ENCODE data around the gene ELAVL1. TPM values are rescaled to one million over a fixed set of nuclear protein-coding genes. Genes with fewer than 3 reads are reported as not detected.

The ELAVL1 gene
- total RNA-seq, 1 donor from 2014 or later = 116 TPM

DNA sequence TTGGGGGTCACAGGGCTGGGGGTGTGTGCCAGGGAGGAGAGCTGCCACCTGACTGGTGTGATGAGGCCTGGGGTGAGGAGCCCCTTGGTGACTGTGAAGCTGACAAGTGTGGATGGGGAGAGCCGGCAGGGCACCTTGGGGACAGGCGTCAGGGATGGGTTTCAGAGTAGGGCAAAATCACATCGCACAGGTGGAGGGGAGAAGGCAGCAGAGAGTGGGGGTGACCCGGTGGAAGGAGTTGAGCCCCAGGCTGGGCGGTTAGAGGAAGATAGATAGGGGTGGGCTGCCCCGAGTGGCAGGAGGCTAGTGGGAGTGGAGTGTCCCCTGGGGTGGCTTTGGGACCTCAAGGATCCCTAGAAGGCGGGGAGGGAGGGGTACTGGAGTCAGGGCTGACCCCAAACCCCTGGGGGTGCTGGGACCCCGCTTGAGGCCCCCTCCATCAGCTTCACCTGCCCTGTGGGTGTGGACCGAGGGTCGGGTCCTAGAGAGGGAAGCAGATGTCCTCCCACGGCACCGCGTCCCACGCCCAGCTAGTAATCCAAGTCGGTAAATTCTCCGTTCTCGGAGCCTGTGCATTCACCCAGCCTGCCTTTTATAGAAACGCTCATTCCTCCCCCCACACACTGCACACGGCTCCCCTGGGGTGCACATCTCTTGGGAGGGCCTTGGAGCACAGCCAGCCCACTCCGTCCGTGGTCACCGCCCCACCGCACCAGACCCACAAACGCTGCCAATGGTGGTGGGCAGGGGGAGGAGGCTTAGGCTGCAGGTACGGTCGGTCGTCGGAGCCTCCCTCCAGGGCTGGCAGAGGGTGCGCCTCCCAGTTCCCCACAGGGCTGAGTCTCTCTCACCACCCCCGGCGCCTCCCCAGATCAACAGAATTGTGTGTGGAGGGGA lies 81.9 kb downstream of the ELAVL1 start:
- Mint-ChIP-seq H3K36me3 (no peaks in the 10 kb centered on the region), H3K27me3 (ENCODE audit: low read depth) (peaks cover 7% of the 10 kb centered on the region), H3K4me1 (peaks cover 36% of the 10 kb centered on the region), H3K27ac (no peak overlapping the region), H3K4me3 (peak overlapping the region; percentile 20), H3K9me3 (no peaks in the 10 kb centered on the region)
- DNase-seq (ENCODE audit: low spot score in 2 of 2, unreplicated experiment in 2 of 2) = peak in 1 of 2 experiments; percentile 24
- TF ChIP-seq, protein P1, sequence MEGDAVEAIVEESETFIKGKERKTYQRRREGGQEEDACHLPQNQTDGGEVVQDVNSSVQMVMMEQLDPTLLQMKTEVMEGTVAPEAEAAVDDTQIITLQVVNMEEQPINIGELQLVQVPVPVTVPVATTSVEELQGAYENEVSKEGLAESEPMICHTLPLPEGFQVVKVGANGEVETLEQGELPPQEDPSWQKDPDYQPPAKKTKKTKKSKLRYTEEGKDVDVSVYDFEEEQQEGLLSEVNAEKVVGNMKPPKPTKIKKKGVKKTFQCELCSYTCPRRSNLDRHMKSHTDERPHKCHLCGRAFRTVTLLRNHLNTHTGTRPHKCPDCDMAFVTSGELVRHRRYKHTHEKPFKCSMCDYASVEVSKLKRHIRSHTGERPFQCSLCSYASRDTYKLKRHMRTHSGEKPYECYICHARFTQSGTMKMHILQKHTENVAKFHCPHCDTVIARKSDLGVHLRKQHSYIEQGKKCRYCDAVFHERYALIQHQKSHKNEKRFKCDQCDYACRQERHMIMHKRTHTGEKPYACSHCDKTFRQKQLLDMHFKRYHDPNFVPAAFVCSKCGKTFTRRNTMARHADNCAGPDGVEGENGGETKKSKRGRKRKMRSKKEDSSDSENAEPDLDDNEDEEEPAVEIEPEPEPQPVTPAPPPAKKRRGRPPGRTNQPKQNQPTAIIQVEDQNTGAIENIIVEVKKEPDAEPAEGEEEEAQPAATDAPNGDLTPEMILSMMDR (IDR thresholded peaks at IDR 0.05; ENCODE audit: unreplicated experiment) = no peak

DNA sequence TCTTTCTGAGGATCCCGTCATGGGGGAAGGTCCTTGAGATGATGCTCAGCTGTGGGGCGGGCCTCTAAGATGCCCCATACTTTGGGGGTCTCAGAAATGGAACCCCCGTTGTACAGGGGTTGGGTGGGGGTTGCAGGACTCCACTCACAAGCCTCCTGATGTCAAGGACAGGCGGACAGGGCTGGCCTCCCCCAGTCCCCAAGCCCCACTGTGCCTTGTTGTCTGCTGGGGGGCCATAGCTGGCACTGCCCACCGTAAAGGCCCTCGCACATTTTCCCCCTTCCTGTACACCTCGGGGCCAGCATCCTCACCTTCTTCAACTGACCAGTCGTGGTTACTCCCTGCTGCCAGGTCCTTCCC lies 82.6 kb downstream of the ELAVL1 start:
- Mint-ChIP-seq H3K4me3 (no peak overlapping the region), H3K27me3 (ENCODE audit: low read depth) (peaks cover 14% of the 10 kb centered on the region), H3K9me3 (no peaks in the 10 kb centered on the region), H3K36me3 (no peaks in the 10 kb centered on the region), H3K4me1 (peaks cover 32% of the 10 kb centered on the region), H3K27ac (no peak overlapping the region)
- peak in 1 of 2 experiments; percentile 16 for DNase-seq (ENCODE audit: low spot score in 2 of 2, unreplicated experiment in 2 of 2)
- TF ChIP-seq, protein P1 (IDR thresholded peaks at IDR 0.05; ENCODE audit: unreplicated experiment) = no peak

DNA sequence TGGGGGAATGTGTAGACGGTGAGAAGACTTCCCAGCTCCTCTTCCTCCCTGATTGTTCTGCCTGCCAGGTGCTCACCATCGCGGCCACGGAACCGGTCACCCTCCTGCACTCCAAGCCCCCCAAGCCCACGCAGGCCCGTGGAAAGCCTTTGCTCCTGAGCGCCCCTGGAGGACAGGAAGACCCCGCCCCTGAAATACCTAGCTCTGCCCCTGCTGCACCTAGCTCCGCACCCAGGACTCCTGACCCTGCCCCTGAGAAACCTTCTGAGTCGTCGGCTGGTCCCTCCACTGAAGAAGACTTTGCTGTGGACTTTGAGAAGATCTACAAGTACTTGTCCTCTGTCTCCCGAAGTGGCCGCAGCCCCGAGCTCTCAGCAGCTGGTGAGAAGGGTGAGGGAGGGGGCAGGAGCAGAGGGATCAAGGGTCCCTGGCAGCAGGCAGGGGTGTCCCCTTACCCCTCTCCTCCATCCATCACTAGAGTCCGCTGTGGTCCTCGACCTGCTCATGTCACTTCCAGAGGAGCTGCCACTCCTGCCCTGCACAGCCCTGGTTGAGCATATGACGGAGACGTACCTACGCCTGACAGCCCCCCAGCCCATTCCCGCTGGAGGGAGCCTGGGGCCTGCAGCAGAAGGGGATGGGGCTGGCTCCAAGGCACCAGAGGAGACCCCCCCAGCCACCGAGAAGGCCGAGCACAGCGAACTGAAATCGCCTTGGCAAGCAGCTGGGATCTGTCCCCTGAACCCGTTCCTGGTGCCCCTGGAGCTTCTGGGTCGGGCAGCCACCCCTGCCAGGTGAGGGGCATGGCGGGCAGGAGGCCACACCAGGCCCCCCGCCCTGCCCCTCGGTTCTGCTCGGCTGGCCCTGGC lies 83.2 kb downstream of the ELAVL1 start:
- H3K36me3 Mint-ChIP-seq = no peaks in the 10 kb centered on the region
- peaks cover 29% of the 10 kb centered on the region for H3K4me1 Mint-ChIP-seq
- TF ChIP-seq, protein P1 (IDR thresholded peaks at IDR 0.05; ENCODE audit: unreplicated experiment) = no peak
- H3K9me3 Mint-ChIP-seq = no peaks in the 10 kb centered on the region
- peak overlapping the region; percentile 6 for H3K4me3 Mint-ChIP-seq
- peak in 1 of 2 experiments; percentile 18 for DNase-seq (ENCODE audit: low spot score in 2 of 2, unreplicated experiment in 2 of 2)
- peaks cover 19% of the 10 kb centered on the region for H3K27me3 Mint-ChIP-seq (ENCODE audit: low read depth)
- peak overlapping the region; percentile 16 for H3K27ac Mint-ChIP-seq

DNA sequence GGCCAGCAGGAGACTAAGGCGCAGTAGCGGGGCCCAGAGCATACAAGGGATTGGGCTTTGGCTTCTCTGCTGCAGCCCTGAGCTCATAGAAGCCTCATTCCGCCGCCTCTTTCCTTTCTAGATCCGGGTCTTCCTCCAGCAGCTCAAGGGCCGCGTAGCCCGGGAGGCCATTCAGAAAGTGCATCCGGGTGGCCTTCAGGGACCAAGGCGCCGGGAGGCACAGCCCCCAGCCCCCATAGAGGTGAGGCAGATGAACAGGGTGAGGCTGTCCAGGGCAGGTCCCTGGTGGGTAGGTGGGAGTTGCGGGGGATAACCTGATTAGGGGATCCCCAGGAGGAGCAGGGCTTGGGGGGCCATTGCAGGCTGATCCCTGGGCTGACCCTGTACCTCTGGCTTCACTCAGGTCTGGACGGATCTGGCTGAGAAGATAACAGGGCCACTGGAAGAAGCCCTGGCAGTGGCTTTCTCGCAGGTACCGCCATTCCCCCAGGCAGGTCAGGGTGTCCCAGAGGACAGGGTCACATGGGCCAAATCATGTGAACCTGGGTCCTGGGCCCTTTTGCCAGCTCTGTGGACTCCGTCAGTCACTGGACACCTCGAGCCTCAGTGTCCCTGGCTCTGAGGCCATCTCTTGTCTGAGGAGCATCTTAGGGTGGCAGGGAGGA lies 84.0 kb downstream of the ELAVL1 start:
- H3K4me3 Mint-ChIP-seq = peak overlapping the region; percentile 67
- H3K27ac Mint-ChIP-seq = peak overlapping the region; percentile 86
- peaks cover 29% of the 10 kb centered on the region for H3K4me1 Mint-ChIP-seq
- H3K36me3 Mint-ChIP-seq = no peaks in the 10 kb centered on the region
- TF ChIP-seq, protein P1 (IDR thresholded peaks at IDR 0.05; ENCODE audit: unreplicated experiment) = no peak
- no peaks in the 10 kb centered on the region for H3K9me3 Mint-ChIP-seq
- DNase-seq (ENCODE audit: low spot score in 2 of 2, unreplicated experiment in 2 of 2) = peak in 1 of 2 experiments; percentile 17
- H3K27me3 Mint-ChIP-seq (ENCODE audit: low read depth) = peaks cover 23% of the 10 kb centered on the region

DNA sequence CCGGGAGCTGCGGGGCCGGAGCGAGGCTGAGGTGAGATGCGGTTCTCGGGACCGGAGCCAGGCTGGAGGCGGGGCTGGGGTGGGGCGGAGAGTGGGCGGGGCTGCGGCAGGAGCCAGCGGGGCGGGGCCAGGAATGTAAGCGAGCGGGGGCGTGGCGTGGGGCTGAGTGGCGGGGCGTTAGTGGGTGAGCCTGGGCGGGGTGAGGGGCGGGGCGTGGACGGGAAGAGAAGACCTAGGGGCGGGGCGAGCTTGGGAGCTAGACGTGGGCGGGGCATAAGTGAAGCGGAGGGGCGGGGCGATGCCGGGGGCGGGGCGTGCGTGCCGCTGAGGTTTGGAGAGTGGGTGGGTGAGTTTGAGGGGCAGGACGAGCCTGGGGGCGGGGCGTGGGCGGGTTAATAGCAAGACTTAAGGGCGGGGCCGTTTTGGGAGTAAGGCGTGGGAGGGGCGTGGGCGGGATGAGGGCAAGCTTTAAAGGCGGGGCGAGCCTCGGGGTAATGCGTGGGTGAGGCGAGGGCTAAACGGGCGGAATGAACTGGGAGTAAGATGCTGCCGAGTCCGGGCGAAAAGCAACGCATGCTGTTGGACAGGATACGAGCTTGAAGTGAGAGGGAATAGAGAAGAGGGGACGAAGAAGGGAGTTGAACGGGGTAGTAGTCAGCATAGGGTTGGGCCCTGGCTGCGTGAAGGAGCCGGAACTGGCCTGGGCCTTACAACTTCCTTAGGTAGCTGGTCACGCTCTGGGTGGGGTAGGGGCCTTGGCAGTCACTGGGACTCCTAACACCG lies 84.7 kb downstream of the ELAVL1 start:
- DNase-seq (ENCODE audit: low spot score in 2 of 2, unreplicated experiment in 2 of 2) = peak; percentile 99 to 100
- Mint-ChIP-seq H3K4me3 (peak overlapping the region; percentile 70), H3K4me1 (peaks cover 26% of the 10 kb centered on the region), H3K27me3 (ENCODE audit: low read depth) (peaks cover 29% of the 10 kb centered on the region), H3K27ac (peak overlapping the region; percentile 86), H3K9me3 (no peaks in the 10 kb centered on the region), H3K36me3 (no peaks in the 10 kb centered on the region)
- TF ChIP-seq, protein P1 (IDR thresholded peaks at IDR 0.05; ENCODE audit: unreplicated experiment) = no peak
